AG08395 (cell line): ENCODE measurements around the gene HAPLN2.

Source experiments
- DNase-seq: peaks from one replicate; pipeline ENCODE4 v3.0.0; 2012; ENCODE audit warnings: mixed read lengths, low spot score

The HAPLN2 gene

GRCh38 chr1:156645056-156645455 is 25.8 kb downstream of the HAPLN2 start:
- DNase-seq, result no peak

GRCh38 chr1:156645666-156646065 is 26.5 kb downstream of the HAPLN2 start:
- no peak for DNase-seq

- DNase-seq, result no peak
Observed at GRCh38 chr1:156646738-156647211, 27.6 kb downstream of the HAPLN2 start.

GRCh38 chr1:156647351-156647750 is 28.1 kb downstream of the HAPLN2 start:
- no peak for DNase-seq

- DNase-seq, result no peak
Observed at GRCh38 chr1:156648496-156648895, 29.3 kb downstream of the HAPLN2 start.

- DNase-seq, result no peak
Observed at GRCh38 chr1:156648951-156649350, 29.7 kb downstream of the HAPLN2 start.

- DNase-seq, result peak; percentile 52
Observed at GRCh38 chr1:156652131-156652991, 33.1 kb downstream of the HAPLN2 start.

GRCh38 chr1:156652992-156653355 is 33.8 kb downstream of the HAPLN2 start:
- no peak for DNase-seq

DNA sequence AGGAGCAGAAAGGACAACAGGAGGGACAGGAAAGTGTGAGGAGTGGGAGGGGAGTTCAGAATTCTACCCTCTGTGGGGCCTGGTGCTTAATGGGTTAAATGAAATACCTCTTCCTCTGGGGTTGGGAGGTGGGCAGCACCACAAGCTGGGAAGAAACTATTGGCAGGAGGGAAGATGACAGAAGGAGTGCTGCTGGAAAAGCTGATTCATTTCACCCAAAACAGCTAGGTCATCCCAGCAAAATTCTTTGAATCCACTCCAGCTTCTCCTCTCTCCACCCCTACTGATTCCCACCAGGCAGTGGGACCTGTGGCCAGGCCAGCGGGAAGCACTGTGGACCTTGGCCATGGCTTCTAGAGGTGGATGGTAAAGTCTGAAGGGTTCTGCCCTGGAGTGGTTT is 35.5 kb downstream of the HAPLN2 start:
- DNase-seq, result no peak

DNA sequence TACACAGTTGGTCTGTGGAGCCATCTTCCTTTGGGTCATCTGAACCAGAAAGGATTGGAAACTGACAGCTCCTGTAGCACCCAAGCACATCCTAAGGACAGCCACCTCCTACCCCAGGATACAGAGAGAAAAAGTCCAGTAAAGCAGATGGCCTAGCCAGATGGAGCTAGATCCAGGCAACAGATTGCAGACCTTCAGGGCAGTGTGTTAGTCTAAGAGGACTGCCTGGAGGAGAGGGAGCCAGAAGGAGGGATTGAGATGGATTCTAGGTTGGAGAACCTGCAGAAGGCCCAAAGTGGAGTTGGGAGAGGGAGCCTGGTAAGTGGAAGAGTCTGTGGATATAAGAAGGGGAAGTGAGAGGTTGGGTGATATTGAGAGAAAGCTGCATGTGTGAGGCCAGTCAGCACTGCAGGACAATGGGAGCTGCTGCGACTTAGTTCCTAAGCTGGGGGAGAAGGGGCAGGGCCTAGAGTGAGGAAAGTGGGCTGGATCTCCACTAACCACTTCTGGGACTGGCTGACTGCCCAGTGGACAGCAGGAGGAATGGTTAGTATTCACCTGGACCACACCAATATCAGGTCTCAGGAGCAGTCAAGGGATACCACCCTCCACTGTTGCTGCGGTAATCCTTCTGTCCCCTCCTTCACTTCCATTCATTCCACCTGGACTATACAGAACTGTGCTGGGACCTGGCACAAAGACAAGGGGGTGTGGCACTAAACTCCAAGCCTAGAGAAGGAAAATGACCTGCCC is 36.1 kb downstream of the HAPLN2 start:
- DNase-seq, result no peak

DNA sequence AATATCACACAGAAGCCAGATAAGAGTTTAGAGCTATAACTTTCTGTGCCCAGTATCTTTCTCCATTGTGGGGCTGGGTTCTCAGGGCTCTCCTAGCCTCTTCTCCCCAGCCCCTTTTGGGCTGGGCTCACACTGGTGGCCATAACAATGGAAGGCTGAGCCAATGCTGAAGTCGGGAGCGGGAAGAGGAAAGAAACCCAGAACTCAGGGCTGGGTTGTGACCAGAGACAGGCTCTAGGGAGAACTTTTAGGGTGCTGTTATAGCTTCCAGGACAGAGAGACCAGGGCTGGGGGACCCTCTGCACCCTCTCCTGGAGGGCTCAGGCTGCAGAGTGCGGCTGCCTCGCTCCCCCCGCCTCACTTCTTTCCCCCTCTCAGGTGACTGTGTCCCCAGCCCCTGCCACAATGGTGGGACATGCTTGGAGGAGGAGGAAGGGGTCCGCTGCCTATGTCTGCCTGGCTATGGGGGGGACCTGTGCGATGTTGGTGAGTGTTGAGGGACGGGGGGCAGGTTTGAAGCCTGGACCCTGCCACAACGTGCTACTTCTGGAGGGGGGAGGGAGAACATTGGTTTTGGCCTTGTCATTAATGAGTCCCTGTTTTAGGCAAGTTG is 36.8 kb downstream of the HAPLN2 start:
- no peak for DNase-seq

DNA sequence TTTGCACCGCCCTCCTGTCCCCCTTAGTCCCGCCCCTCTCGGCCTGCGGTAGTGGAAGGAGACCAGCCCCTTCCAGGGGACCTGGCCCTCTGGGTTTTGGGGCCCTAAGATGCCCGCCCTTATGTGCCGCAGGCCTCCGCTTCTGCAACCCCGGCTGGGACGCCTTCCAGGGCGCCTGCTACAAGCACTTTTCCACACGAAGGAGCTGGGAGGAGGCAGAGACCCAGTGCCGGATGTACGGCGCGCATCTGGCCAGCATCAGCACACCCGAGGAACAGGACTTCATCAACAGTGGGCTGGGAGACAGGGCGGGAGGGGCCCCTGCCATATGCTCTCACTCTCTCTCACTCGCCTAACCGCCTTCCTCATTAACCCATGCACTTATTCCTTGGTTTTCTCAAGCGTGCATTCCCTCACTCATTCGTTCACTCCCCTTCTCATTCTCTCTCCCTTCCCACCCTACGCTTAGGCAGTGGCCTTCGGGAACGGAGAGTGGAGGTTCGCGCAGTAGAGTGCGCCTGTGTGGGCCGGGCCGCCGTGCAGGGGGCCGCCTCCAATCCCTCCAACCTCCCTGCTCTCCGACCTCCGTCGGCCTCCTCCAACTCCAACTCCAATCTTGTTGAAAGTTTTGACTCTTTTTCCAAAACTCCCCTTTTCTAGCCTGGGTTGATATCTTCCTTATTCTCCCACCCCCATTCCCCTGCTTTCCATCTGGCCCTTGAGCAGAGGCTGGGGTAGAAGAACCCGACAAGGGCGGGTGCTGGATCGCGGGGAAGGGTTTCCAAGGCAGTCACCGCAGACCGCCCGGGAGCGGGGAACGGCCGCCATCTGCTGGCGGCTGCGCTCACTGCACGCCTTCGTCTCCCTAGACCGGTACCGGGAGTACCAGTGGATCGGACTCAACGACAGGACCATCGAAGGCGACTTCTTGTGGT is 37.9 kb downstream of the HAPLN2 start:
- peak; percentile 86 for DNase-seq

DNA sequence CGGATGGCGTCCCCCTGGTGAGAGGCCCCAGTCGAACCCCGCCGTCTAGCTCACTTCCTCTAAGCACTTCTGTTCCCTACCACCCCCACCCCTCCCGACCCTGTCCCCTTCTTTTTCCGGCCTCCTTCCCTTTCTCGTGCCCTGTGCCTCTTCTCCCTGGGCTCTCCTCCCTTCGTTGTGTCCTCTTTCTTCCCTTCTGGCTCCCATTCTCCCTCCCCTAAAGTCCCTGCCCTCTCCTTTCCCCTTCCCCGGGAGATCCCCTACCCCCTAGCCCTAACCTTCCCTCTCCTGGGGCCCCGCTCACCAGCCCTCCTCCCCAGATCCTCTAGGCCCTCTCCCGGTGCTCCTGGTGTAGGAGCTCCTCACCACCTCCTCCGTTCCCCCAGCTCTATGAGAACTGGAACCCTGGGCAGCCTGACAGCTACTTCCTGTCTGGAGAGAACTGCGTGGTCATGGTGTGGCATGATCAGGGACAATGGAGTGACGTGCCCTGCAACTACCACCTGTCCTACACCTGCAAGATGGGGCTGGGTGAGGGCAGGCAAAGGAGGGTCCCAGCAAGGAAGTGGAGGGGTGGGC is 38.6 kb downstream of the HAPLN2 start:
- no peak for DNase-seq

- no peak for DNase-seq
Observed at GRCh38 chr1:156658496-156658895, 39.3 kb downstream of the HAPLN2 start.

GRCh38 chr1:156658945-156659574 is 39.8 kb downstream of the HAPLN2 start:
- no peak for DNase-seq

- DNase-seq, result no peak
Observed at GRCh38 chr1:156659661-156659987, 40.4 kb downstream of the HAPLN2 start.

GRCh38 chr1:156659988-156660751 is 41.0 kb downstream of the HAPLN2 start:
- DNase-seq, result peak; percentile 100

GRCh38 chr1:156660752-156661112 is 41.5 kb downstream of the HAPLN2 start:
- no peak for DNase-seq

- DNase-seq, result no peak
Observed at GRCh38 chr1:156662005-156662799, 43.0 kb downstream of the HAPLN2 start.

- DNase-seq, result no peak
Observed at GRCh38 chr1:156662800-156663055, 43.5 kb downstream of the HAPLN2 start.
